Germinal center (tissue), 1 donor: ENCODE results near the gene FMR1NB.

Source experiments
- DNase-seq: peaks from one replicate; pipeline ENCODE4 v3.0.0; 2012; ENCODE audit warnings: mixed read lengths, low spot score

The FMR1NB gene

DNA sequence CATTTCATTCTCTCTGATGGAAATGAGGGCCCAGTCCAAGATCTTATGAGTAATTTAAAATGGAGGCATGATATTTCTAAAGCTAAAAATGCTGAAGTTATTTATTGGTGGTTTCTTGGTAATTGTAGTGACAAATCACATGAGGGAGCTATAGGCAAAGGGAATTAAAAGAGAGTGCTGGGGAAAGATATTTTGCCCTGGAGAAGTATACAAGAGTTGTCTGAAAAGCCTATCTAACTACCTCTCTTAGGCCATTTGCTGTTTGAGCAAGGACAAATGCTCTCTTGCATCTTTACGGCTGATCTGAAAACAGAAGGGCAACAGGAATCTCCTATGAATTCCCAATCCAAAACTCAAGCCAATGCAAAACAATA lies 89.4 kb downstream of the FMR1NB start:
- no peak for DNase-seq
